Panc1 (cell line): ENCODE measurements around the gene ZCCHC14. TPM values are rescaled to one million over a fixed set of nuclear protein-coding genes. Genes with fewer than 3 reads are reported as not detected.
"Not testable (repeated sequence)": the region's sequence is repeated elsewhere in the genome, so short reads cannot be mapped to it uniquely, and the experiment has no call there.

Experiments used
- ATAC-seq: fragments of 200-7000 bp; cut with Tn5 transposase; 2 replicates; pipeline ENCODE4 v1.9.1; 2020; ENCODE audit warnings: mild to moderate bottlenecking, moderate library complexity
- BruUV-seq: library from RNA; stranded (reverse); fragments of 400-500 nt; replicated peaks from 2 replicates; lab custom pipeline; 2021; lab: Mats Ljungman, UMichigan
- CTCF ChIA-PET: fragments of 300-600 bp; sonication (Branson Sonifier 250); formaldehyde crosslinking; loops from one replicate; lab custom pipeline; 2022; ENCODE audit warnings: antibody characterized with exemption; lab: Charles Lee
- POLR2A ChIA-PET: fragments of 300-600 bp; sonication (Branson Sonifier 250); formaldehyde crosslinking; loops from one replicate; lab custom pipeline; 2022; ENCODE audit warnings: antibody characterized with exemption; lab: Charles Lee
- DNase-seq: peaks from one replicate; pipeline ENCODE4 v3.0.0-alpha.2; 2010; ENCODE audit warnings: low read depth, low spot score
- H3K27ac ChIP-seq: 2 replicates; pipeline ENCODE4 v1.5.1; 2011; ENCODE audit warnings: mild to moderate bottlenecking, low read length, inconsistent platforms
- H3K27me3 ChIP-seq: fragments of 200-500 bp; sonication (Bioruptor generic); 2 replicates; pipeline ENCODE4 v1.6.0; 2014; ENCODE audit warnings: low read length, inconsistent platforms; ENCODE audit not compliant: control insufficient read depth, insufficient read depth
- H3K36me3 ChIP-seq: fragments of 200-500 bp; sonication (Bioruptor generic); 2 replicates; pipeline ENCODE4 v1.5.1; 2014; ENCODE audit warnings: inconsistent platforms, mild to moderate bottlenecking, low read length, moderate library complexity; ENCODE audit not compliant: control insufficient read depth, insufficient read depth
- H3K4me1 ChIP-seq: 2 replicates; pipeline ENCODE4 v1.5.1; 2011; ENCODE audit warnings: inconsistent platforms, mild to moderate bottlenecking, low read length, moderate library complexity; ENCODE audit not compliant: control insufficient read depth, insufficient read depth
- H3K4me3 ChIP-seq, 2 experiments: 2 replicates each; pipeline ENCODE4 v1.5.1; 2011 to 2012; ENCODE audit warnings: low read depth in 2 of 2, low read length in 2 of 2, mild to moderate bottlenecking in 2 of 2, inconsistent platforms in 1 of 2, moderate library complexity in 1 of 2
- H3K9me3 ChIP-seq: fragments of 200-500 bp; sonication (Bioruptor generic); 2 replicates; pipeline ENCODE4 v1.5.1; 2014; ENCODE audit warnings: low read depth, mild to moderate bottlenecking, inconsistent platforms, low read length, moderate library complexity; ENCODE audit not compliant: control insufficient read depth, insufficient read depth
- POLR2AphosphoS5 ChIP-seq: IDR thresholded peaks from 2 replicates; pipeline ENCODE4 v1.6.1; 2012; ENCODE audit warnings: mild to moderate bottlenecking, low read depth, low read length, moderate library complexity
- SIN3A ChIP-seq: IDR thresholded peaks from 2 replicates; pipeline ENCODE4 v1.6.1; 2012; ENCODE audit warnings: low read depth, mild to moderate bottlenecking, low read length, moderate library complexity, borderline replicate concordance; ENCODE audit not compliant: insufficient read depth
- TCF7L2 ChIP-seq: IDR thresholded peaks from 2 replicates; pipeline ENCODE4 v1.6.1; 2011; ENCODE audit warnings: mild to moderate bottlenecking, low read depth, low read length, inconsistent platforms
- in situ Hi-C: cut with HindIII; loops from 2 replicates; pipeline ENCODE4 v1.10.0; 2016; ENCODE audit warnings: low sequenced_read_pairs, low pct_unique_long_range_greater_than_20kb
- intact Hi-C: fragments of 100-400 bp; cut with micrococcal nuclease; formaldehyde crosslinking; loops from one replicate; pipeline ENCODE4 v1.10.0; 2022; ENCODE audit not compliant: unreplicated experiment
- total RNA-seq: library from RNA; stranded (reverse); gene quantifications from one replicate; pipeline ENCODE4 v1.2.1, GENCODE V29; 2021; ENCODE audit not compliant: unreplicated experiment
- TF ChIP-seq, protein P1 (sequence below), 2 experiments: IDR thresholded peaks; 2 replicates each; pipeline ENCODE4 v1.6.1; 2011 to 2012; ENCODE audit warnings: low read depth in 2 of 2, control low read depth in 1 of 2, low read length in 1 of 2, mild to moderate bottlenecking in 1 of 2, moderate library complexity in 1 of 2; ENCODE audit not compliant: insufficient read depth in 1 of 2
- TF ChIP-seq, protein P2 (sequence below): fragments of 450-650 bp; IDR thresholded peaks from 2 replicates; pipeline ENCODE4 v1.5.1; 2017; ENCODE audit warnings: mild to moderate bottlenecking

ZCCHC14 gene
- total RNA-seq, 1 experiment from 2014 or later = 35.0 TPM

DNA sequence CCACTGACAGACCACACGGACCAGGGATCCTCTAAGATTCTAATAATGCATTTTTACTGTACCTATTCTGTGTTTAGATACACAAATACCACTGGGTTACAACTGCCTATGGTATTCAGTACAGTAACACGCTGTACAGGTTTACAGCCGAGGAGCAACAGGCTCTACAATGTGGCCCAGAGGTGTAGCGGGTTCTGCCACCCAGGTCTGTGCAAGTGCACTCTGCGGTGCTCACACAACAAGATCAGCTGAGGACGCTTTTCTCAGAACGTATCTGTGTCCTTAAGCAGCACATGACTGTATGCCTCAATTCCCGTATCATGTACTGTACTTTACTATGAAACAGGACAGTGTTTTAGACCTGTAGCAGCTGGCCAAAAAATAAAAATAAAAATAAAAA is 6.5 kb downstream of the ZCCHC14 start:
- no peak for ATAC-seq
- TF ChIP-seq POLR2AphosphoS5 (no peak), TCF7L2 (no peak), SIN3A (no peak)
- TF ChIP-seq, protein P1, sequence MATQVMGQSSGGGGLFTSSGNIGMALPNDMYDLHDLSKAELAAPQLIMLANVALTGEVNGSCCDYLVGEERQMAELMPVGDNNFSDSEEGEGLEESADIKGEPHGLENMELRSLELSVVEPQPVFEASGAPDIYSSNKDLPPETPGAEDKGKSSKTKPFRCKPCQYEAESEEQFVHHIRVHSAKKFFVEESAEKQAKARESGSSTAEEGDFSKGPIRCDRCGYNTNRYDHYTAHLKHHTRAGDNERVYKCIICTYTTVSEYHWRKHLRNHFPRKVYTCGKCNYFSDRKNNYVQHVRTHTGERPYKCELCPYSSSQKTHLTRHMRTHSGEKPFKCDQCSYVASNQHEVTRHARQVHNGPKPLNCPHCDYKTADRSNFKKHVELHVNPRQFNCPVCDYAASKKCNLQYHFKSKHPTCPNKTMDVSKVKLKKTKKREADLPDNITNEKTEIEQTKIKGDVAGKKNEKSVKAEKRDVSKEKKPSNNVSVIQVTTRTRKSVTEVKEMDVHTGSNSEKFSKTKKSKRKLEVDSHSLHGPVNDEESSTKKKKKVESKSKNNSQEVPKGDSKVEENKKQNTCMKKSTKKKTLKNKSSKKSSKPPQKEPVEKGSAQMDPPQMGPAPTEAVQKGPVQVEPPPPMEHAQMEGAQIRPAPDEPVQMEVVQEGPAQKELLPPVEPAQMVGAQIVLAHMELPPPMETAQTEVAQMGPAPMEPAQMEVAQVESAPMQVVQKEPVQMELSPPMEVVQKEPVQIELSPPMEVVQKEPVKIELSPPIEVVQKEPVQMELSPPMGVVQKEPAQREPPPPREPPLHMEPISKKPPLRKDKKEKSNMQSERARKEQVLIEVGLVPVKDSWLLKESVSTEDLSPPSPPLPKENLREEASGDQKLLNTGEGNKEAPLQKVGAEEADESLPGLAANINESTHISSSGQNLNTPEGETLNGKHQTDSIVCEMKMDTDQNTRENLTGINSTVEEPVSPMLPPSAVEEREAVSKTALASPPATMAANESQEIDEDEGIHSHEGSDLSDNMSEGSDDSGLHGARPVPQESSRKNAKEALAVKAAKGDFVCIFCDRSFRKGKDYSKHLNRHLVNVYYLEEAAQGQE (IDR thresholded peaks at IDR 0.05; ENCODE audit: insufficient read depth in 1 of 2, low read depth in 2 of 2, low read length in 1 of 2) = no peak
- TF ChIP-seq, protein P2, sequence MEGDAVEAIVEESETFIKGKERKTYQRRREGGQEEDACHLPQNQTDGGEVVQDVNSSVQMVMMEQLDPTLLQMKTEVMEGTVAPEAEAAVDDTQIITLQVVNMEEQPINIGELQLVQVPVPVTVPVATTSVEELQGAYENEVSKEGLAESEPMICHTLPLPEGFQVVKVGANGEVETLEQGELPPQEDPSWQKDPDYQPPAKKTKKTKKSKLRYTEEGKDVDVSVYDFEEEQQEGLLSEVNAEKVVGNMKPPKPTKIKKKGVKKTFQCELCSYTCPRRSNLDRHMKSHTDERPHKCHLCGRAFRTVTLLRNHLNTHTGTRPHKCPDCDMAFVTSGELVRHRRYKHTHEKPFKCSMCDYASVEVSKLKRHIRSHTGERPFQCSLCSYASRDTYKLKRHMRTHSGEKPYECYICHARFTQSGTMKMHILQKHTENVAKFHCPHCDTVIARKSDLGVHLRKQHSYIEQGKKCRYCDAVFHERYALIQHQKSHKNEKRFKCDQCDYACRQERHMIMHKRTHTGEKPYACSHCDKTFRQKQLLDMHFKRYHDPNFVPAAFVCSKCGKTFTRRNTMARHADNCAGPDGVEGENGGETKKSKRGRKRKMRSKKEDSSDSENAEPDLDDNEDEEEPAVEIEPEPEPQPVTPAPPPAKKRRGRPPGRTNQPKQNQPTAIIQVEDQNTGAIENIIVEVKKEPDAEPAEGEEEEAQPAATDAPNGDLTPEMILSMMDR = no peak
- Histone ChIP-seq H3K27ac (peak overlapping the region; percentile 54; the same call in 1 of the 2 replicates), H3K36me3 (no peaks in the 10 kb centered on the region), H3K9me3 (no peaks in the 10 kb centered on the region), H3K4me3 (no peak overlapping the region), H3K4me1 (peaks cover 40% of the 10 kb centered on the region), H3K27me3 (no peaks in the 10 kb centered on the region)
- intact Hi-C loops = no loop called here
- DNase-seq = no peak
- CTCF ChIA-PET = no interaction called here
- in situ Hi-C loops = no loop called here
- POLR2A ChIA-PET = no interaction called here
- BruUV-seq = no TSS peak

DNA sequence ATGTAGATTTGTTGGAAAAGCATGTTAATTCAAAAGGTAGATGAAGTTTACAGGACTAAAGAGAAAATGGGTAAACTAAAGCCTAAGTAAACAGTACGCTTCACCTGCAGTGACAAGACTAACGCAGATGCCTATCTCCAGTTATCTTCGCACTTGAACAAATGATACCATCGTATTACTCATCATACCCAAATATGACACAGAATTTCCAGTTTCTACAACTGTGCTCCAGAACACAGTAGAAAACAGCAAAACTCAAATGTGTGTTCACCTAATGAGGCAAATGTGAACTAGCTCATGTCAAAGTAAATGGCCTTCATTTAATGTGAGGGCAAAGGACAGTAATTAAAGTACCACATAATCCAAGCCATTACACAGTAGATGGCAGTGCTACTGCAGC is 7.0 kb downstream of the ZCCHC14 start:
- H3K4me3 ChIP-seq, POLR2A ChIA-PET, H3K36me3 ChIP-seq, H3K27ac ChIP-seq, H3K27me3 ChIP-seq, CTCF ChIA-PET, ATAC-seq, intact Hi-C loops, H3K9me3 ChIP-seq, in situ Hi-C loops, BruUV-seq, DNase-seq: not testable (repeated sequence)
- peaks cover 40% of the 10 kb centered on the region for H3K4me1 ChIP-seq

DNA sequence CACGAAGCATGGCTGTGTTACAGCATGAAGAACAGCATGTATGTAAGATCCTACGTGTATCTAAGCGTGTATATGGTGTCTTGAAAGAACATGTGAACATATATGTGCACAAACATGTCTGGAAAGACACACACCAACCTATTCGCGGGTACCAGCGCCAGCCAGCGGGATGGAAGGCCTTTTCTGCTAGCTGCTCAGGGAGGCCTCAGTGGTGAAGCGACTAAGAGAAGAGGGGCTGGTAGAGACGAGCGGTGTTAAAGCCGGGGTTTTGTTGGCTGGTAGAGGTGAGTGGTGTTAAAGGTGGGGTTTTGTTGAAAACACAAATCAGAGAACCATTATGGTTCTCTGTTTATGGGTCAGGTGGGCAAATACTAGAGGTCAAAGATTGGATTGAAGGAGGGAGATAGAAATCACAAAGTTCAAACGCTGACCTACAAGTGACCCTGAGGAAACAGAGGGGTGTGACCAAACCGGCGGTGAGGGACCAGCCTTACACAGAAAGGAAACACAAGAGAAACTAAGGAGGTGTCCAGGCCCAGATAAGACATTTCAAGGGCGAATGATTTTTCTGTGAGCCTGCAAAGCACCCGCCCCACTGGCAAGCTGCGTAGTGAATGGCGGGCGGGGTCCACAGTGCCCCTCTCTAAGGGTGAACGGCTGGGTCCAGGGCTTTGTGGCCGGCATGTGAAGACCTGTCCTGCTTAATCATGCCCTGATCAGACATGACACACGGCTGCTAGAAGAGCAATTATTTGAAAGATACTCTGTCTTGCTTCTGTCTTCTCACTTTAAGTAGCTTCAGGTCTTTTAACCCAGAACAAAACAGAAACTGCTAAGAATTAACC is 8.1 kb downstream of the ZCCHC14 start:
- Histone ChIP-seq H3K27ac (peak overlapping the region; percentile 61), H3K4me1 (peaks cover 40% of the 10 kb centered on the region), H3K36me3 (no peaks in the 10 kb centered on the region), H3K4me3 (no peak overlapping the region), H3K27me3 (no peaks in the 10 kb centered on the region), H3K9me3 (no peaks in the 10 kb centered on the region)
- intact Hi-C loops (no loop called here), in situ Hi-C loops (no loop called here)
- ChIA-PET CTCF (no interaction called here), POLR2A (no interaction called here)
- DNase-seq = no peak
- ATAC-seq = no peak
- no peak for TF ChIP-seq POLR2AphosphoS5
- TF ChIP-seq SIN3A = no peak
- TF ChIP-seq, protein P1 (IDR thresholded peaks at IDR 0.05; ENCODE audit: insufficient read depth in 1 of 2, low read depth in 2 of 2, low read length in 1 of 2) = no peak
- TF ChIP-seq, protein P2 = no peak
- BruUV-seq = no TSS peak
